ENCODE results near the gene SQOR. TPM values are rescaled to one million over a fixed set of nuclear protein-coding genes. Genes with fewer than 3 reads are reported as not detected.

Gene SQOR
- total RNA-seq, 2 donors from 2014 or later = 108 to 166 TPM

DNA sequence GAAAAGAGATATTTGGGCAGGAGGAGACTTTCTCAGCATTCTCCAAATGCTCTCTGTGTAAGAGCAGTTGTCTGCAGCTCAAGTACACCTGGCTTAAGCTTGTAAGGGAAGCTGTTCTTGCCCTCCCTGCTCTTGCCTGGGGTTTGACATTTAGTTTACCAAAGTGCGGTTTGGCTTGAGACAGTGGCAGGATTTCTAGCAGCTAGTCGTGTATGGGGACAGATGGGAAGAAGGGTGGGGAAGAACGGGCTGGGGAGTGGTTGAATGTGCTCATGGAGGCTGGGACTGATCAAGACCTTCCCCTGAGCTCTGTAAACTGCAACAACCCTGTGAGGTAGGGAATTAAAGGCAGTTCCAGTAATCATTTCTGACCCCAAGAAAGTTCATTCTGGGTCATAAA lies 39.8 kb downstream of the SQOR start:
- H3K4me1 Mint-ChIP-seq (ENCODE audit: low read depth) = no peaks in the 10 kb centered on the region
- no peak overlapping the region for H3K4me3 Mint-ChIP-seq
- H3K9me3 Mint-ChIP-seq = no peaks in the 10 kb centered on the region
- H3K27ac Mint-ChIP-seq = no peak overlapping the region
- H3K36me3 Mint-ChIP-seq (ENCODE audit: insufficient read depth in 2 of 2) = peaks cover 14 to 17% of the 10 kb centered on the region in 2 donors
- DNase-seq = no peak
- H3K27me3 Mint-ChIP-seq (ENCODE audit: low read depth) = no peaks in the 10 kb centered on the region
- ATAC-seq (replicated peaks in 1 of 2) = no peak

DNA sequence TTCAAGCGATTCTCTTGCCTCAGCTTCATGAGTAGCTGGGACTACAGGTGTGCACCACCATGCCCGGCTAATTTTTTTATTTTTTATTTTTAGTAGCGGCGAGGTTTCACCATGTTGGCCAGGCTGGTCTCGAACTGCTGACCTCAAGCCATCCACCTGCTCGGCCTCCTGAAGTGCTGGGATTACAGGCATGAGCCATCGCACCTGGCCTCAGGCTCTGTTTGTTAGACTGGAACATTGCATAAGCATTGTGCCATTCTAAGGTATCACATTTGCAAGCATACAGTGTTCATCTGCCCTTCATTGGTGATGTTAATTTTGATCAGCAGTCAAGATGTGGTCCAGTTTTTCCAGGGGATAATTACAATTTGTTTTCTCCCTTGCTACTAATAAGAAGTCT lies 43.0 kb downstream of the SQOR start:
- Mint-ChIP-seq H3K27ac (no peak overlapping the region), H3K4me3 (no peak overlapping the region), H3K27me3 (ENCODE audit: low read depth) (no peaks in the 10 kb centered on the region), H3K4me1 (ENCODE audit: low read depth) (no peaks in the 10 kb centered on the region), H3K36me3 (ENCODE audit: insufficient read depth in 2 of 2) (peaks cover 14 to 15% of the 10 kb centered on the region in 2 donors), H3K9me3 (no peaks in the 10 kb centered on the region)
- no peak for DNase-seq
- no peak for ATAC-seq (replicated peaks in 1 of 2)

GRCh38 chr15:45678459-45679178 lies 43.8 kb downstream of the SQOR start:
- ATAC-seq (replicated peaks in 1 of 2) = no peak

GRCh38 chr15:45684533-45684932 lies 49.7 kb downstream of the SQOR start:
- no peaks in the 10 kb centered on the region for H3K9me3 Mint-ChIP-seq
- H3K27ac Mint-ChIP-seq = peak overlapping the region; percentile 11
- H3K4me1 Mint-ChIP-seq (ENCODE audit: low read depth) = no peaks in the 10 kb centered on the region
- peaks cover 8 to 13% of the 10 kb centered on the region in 2 donors for H3K36me3 Mint-ChIP-seq (ENCODE audit: insufficient read depth in 2 of 2)
- no peaks in the 10 kb centered on the region for H3K27me3 Mint-ChIP-seq (ENCODE audit: low read depth)
- DNase-seq (no peak), ATAC-seq (replicated peaks in 1 of 2) (no peak)
- no peak overlapping the region for H3K4me3 Mint-ChIP-seq

More at GRCh38 chr15:45678459-45679178, 43.8 kb downstream of the SQOR start:
- Mint-ChIP-seq H3K27me3 (ENCODE audit: low read depth) (no peaks in the 10 kb centered on the region), H3K9me3 (no peaks in the 10 kb centered on the region), H3K36me3 (ENCODE audit: insufficient read depth in 2 of 2) (peaks cover 14 to 15% of the 10 kb centered on the region in 2 donors), H3K4me3 (no peak overlapping the region), H3K4me1 (ENCODE audit: low read depth) (no peaks in the 10 kb centered on the region), H3K27ac (peak overlapping the region; percentile 73)
- DNase-seq = no peak

DNA sequence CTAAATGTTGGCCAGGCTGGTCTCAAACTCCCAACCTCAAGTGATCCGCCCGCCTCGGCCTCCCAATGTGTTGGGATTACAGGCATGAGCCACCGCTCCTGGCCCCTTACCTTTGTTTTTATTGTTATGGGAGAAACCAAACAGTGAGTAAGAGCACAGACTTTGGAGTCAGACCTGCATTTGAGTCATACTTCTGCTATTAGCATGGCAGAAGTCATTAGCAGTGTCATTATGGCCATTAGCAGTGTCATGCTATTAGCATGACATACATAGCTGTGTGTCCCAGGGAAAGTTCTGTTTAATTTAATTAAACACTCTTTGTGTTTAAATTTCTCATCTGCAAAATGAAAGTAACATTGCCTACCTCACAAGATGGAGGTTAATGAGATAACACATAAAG lies 54.8 kb downstream of the SQOR start:
- no peaks in the 10 kb centered on the region for H3K9me3 Mint-ChIP-seq
- no peak overlapping the region for H3K4me3 Mint-ChIP-seq
- peaks cover 2 to 15% of the 10 kb centered on the region in 2 donors for H3K36me3 Mint-ChIP-seq (ENCODE audit: insufficient read depth in 2 of 2)
- no peaks in the 10 kb centered on the region for H3K27me3 Mint-ChIP-seq (ENCODE audit: low read depth)
- no peak for DNase-seq
- ATAC-seq (replicated peaks in 1 of 2) = peak in 1 of 2 donors; percentile 52
- no peak overlapping the region for H3K27ac Mint-ChIP-seq
- no peaks in the 10 kb centered on the region for H3K4me1 Mint-ChIP-seq (ENCODE audit: low read depth)

- peaks cover 2 to 11% of the 10 kb centered on the region in 2 donors for H3K36me3 Mint-ChIP-seq (ENCODE audit: insufficient read depth in 2 of 2)
- no peak for ATAC-seq (replicated peaks in 1 of 2)
These were observed 55.9 kb downstream of the SQOR start for GRCh38 chr15:45690581-45691260.

GRCh38 chr15:45701108-45701507 lies 66.3 kb downstream of the SQOR start:
- ATAC-seq (replicated peaks in 1 of 2) (no peak), DNase-seq (no peak)
- Mint-ChIP-seq H3K27ac (no peak overlapping the region), H3K4me3 (no peak overlapping the region), H3K36me3 (ENCODE audit: insufficient read depth in 2 of 2) (peaks cover 0 to 1% of the 10 kb centered on the region in 2 donors), H3K27me3 (ENCODE audit: low read depth) (peaks cover 12% of the 10 kb centered on the region), H3K9me3 (no peaks in the 10 kb centered on the region), H3K4me1 (ENCODE audit: low read depth) (peaks cover 16% of the 10 kb centered on the region)

More at GRCh38 chr15:45690581-45691260, 55.9 kb downstream of the SQOR start:
- no peak for DNase-seq
- Mint-ChIP-seq H3K9me3 (no peaks in the 10 kb centered on the region), H3K4me3 (no peak overlapping the region), H3K27ac (no peak overlapping the region), H3K27me3 (ENCODE audit: low read depth) (no peaks in the 10 kb centered on the region), H3K4me1 (ENCODE audit: low read depth) (no peaks in the 10 kb centered on the region)

GRCh38 chr15:45702041-45702440 lies 67.2 kb downstream of the SQOR start:
- H3K4me3 Mint-ChIP-seq = no peak overlapping the region
- DNase-seq (no peak), ATAC-seq (replicated peaks in 1 of 2) (no peak)
- H3K27me3 Mint-ChIP-seq (ENCODE audit: low read depth) = peaks cover 12% of the 10 kb centered on the region
- H3K9me3 Mint-ChIP-seq = no peaks in the 10 kb centered on the region
- H3K4me1 Mint-ChIP-seq (ENCODE audit: low read depth) = peaks cover 20% of the 10 kb centered on the region
- H3K36me3 Mint-ChIP-seq (ENCODE audit: insufficient read depth in 2 of 2) = peaks cover 0 to 1% of the 10 kb centered on the region in 2 donors
- H3K27ac Mint-ChIP-seq = no peak overlapping the region

- Mint-ChIP-seq H3K4me1 (ENCODE audit: low read depth) (peaks cover 20% of the 10 kb centered on the region), H3K36me3 (ENCODE audit: insufficient read depth in 2 of 2) (peaks cover 0 to 1% of the 10 kb centered on the region in 2 donors), H3K9me3 (no peaks in the 10 kb centered on the region), H3K27ac (no peak overlapping the region), H3K27me3 (ENCODE audit: low read depth) (peaks cover 12% of the 10 kb centered on the region), H3K4me3 (peak overlapping the region; percentile 95 to 97)
- ATAC-seq (replicated peaks in 1 of 2) = no peak
- peak in 1 of 2 donors; percentile 4 for DNase-seq
These were observed 69.0 kb downstream of the SQOR start for GRCh38 chr15:45703670-45704328.

- peaks cover 20% of the 10 kb centered on the region for H3K4me1 Mint-ChIP-seq (ENCODE audit: low read depth)
- H3K36me3 Mint-ChIP-seq (ENCODE audit: insufficient read depth in 2 of 2) = no peaks in the 10 kb centered on the region
- H3K27ac Mint-ChIP-seq = peak overlapping the region; percentile 71
- peaks cover 12% of the 10 kb centered on the region for H3K27me3 Mint-ChIP-seq (ENCODE audit: low read depth)
- DNase-seq = peak; percentile 23 to 29
- ATAC-seq (replicated peaks in 1 of 2) = peak; percentile 38 to 53
- H3K9me3 Mint-ChIP-seq = no peaks in the 10 kb centered on the region
- peak overlapping the region; percentile 95 to 97 for H3K4me3 Mint-ChIP-seq
These were observed 69.8 kb downstream of the SQOR start for GRCh38 chr15:45704329-45705249.

- H3K27ac Mint-ChIP-seq = peak overlapping the region; percentile 71
- H3K36me3 Mint-ChIP-seq (ENCODE audit: insufficient read depth in 2 of 2) = no peaks in the 10 kb centered on the region
- H3K4me1 Mint-ChIP-seq (ENCODE audit: low read depth) = peaks cover 20% of the 10 kb centered on the region
- peak overlapping the region; percentile 95 to 97 for H3K4me3 Mint-ChIP-seq
- peak; percentile 73 to 78 for DNase-seq
- ATAC-seq (replicated peaks in 1 of 2) = peak; percentile 79 to 83
- H3K27me3 Mint-ChIP-seq (ENCODE audit: low read depth) = peaks cover 12% of the 10 kb centered on the region
- no peaks in the 10 kb centered on the region for H3K9me3 Mint-ChIP-seq
These were observed 71.0 kb downstream of the SQOR start for GRCh38 chr15:45705510-45706473.
